ENCODE data around the gene SMARCA1.
"Not testable (repeated sequence)": the region's sequence is repeated elsewhere in the genome, so short reads cannot be mapped to it uniquely, and the experiment has no call there.

Gene SMARCA1

GRCh38 chrX:129523079-129523911, at the start of gene SMARCA1:
SMARCA1 (minus strand) TSS chrX:129523490; CDS start chrX:129523370, 120 bp downstream.
- DNase-seq, result peak; percentile 71

DNA sequence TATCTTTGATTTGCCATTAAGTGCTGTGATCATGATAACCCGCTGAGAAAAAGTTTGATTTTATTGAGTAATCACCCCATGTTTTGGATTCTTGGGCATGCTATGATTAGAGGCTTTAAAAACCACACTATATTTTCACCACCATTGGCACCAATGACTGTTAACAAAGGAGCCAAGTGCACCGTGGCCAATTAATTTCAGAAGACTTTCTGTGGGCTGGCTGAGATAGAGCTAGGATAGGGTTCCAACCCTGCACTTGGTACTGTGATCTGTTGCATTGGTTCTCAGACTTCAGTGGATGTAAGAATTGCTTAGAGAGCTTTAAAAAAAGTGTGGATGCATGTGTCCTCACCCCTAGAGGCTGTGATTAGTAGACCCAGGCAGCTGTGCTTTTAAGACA, 49.1 kb upstream of the SMARCA1 start:
- DNase-seq, result no peak

GRCh38 chrX:129568349-129568748, 45.1 kb upstream of the SMARCA1 start:
- DNase-seq, result no peak

GRCh38 chrX:129566073-129566472, 42.8 kb upstream of the SMARCA1 start:
- no peak for DNase-seq

GRCh38 chrX:129565046-129565650, 41.9 kb upstream of the SMARCA1 start:
- peak; percentile 13 for DNase-seq

- not testable (repeated sequence) for DNase-seq
Observed at GRCh38 chrX:129564345-129564744, 41.1 kb upstream of the SMARCA1 start.

- DNase-seq, result no peak
Observed at GRCh38 chrX:129561453-129561852, 38.2 kb upstream of the SMARCA1 start.

DNA sequence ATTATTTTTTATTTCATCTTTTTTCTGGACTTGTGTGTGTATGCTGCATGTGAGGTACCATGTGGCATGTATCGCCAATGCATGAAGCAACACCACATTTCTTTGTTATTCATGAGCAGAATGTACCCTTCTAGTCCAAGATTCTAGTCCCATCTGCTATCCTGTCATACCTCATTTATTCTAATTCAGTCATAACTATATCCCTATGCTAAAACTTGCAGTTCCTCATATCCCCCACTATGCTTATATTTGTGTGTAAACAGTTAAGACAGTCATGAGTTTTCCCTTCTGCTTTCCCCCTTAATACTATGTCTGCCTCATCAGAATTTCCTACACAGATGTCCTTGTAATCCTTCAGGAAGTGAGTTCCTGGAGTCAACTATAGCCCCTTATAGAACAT, 36.5 kb upstream of the SMARCA1 start:
- DNase-seq, result no peak

- no peak for DNase-seq
Observed at GRCh38 chrX:129557844-129558480, 34.7 kb upstream of the SMARCA1 start.

DNA sequence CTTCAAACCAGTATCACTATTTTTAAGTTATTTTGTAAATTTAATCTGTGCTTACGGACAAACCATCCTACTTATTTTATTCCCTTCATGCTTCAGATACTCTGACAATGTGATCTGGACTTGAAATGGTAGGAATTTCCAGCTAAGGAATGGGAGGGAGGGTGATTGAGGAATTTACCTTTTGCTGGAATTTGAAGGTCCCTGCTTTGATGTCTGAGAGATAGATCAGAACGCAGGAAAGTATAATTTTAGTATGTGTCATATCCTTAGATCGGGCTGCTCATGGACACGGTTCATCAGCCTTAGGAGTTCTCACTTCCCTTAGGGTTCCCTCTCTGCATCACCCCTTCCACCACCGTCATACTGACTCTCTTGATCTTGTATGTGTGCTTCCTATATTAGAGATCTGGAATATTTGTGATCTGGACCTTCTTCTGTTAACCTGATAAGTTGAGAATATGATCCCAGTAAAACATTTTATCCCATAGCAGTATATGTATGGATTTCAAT, 33.6 kb upstream of the SMARCA1 start:
- no peak for DNase-seq

DNA sequence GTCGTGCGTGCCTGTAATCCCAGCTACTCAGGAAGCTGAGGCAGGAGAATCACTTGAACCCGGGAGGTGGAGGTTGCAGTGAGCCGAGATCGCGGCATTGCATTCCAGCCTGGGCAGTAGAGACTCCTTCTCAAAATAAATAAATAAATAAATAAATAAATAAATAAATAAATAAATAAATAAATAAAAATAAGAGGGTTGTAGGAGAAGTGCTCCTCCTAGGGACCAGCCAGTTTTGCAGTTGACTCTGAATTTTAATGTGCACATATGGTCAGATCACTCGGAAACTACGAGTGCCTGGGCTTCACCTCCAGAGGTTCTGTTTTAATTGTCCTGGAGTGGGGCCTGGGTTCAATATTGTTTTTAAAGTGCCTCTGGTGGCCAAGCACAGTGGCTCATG, 31.5 kb upstream of the SMARCA1 start:
- DNase-seq, result not testable (repeated sequence)

DNA sequence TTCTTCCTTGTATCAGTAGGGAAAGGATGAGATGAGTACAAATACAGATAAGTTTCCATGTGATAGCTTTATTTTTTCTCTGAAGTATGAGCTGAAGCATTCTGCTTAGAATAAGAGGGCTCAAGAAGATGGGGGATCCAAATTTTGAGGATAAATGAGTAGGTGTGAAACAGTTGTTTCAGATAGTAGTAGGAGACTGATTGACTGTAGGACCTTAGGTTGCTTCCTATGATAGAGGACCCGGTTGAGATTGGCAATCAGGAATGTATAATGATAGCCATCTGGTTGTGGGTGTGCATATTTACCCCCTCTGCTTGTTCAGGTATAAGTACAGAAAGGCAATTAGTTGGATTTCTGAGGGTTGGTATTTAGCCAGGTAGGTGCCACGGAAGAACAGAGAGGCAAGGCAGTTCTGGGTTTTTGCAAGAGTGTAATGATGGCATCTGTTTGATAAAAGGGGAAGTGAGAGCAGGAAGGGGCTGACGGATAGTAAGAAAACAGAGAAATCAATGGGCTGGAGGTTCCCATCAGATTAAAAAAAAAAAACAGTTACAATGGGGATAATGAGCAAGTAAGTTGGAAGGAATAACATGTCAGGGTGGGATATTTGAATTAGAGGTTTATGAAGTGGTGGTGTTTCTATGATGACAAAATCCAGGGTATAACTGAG, 30.5 kb upstream of the SMARCA1 start:
- DNase-seq, result no peak

DNA sequence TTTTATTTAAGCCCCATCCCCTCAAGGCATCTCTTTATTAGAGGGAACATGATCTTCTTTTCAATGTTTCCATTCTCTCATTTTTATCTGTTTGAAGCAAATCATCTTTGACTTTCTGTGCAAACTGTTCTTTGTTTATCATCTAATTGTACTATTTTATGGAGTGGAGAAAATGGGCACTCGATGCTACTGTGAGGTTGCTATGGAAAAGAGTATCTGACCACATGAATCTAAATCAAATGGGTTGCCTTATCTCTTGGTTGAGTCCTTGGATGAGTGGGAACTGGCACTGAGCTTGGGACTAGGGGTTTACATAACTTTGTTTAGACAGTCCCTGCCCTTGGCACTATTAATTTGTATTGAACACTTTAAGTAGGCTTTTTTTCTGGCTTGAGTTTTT, 25.8 kb upstream of the SMARCA1 start:
- no peak for DNase-seq

DNA sequence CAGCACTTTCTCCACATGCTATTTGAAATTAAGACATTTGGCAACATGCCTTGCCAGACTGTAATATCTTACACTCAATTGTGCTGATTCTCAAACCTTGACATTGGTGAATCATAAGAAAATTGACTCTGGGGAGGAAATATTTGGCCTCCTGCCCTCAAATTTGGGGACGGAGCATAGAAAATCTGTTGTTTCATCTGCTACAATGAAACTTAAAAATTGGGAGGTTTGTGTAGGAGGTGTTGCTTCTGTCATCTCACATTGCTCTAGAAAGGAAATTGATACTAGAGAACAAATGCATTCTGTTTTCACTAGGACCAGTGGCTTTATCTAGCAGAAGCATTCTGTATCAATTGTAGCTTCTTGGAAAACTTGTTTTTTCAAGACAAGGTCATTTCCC, 22.1 kb upstream of the SMARCA1 start:
- DNase-seq, result no peak

DNA sequence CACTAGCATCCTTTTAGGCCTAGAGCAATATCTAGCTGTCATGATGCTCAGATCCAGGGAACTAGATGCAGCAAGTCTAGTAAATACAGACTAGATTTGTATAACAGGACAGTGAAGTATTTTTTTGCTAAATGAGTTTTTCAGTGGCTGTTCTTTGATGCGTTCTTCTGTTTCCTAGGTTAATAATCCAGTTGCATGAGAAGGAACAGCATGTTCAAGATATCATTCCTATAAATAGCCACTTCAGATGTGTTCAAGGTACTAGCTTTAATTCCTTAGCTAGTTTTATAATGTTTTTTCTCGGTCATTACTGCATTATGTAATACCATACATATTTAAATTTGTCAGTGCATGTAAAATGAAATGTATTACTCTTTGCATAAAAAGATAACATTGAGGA, 21.5 kb upstream of the SMARCA1 start:
- no peak for DNase-seq

DNA sequence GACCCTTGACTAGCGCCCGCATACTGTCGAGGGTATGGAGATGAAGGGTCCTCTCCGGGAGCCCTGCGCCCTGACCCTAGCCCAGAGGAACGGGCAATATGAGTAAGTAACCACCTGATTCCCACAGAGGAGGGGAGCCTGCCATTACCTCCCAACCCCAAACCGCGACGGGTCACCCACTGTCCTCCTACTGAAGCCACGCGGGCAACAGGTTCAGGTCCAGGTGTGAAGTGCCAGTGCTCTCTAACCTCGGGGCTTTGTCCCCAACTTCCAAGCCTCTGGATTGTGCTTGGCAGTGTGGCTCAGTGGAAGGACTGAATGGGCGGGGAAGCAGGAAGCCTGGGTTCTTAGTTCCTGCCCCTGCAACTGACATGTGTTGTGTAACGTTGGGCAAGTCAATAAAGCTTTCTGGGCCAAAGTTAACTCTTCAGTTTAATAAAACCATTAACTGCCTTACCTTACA, 17.5 kb upstream of the SMARCA1 start:
- no peak for DNase-seq

GRCh38 chrX:129540068-129540653, 16.9 kb upstream of the SMARCA1 start, which contains the start of gene OCRL:
OCRL (plus strand) TSS chrX:129540259; CDS start chrX:129540440, 181 bp downstream.
- DNase-seq, result peak; percentile 58

DNA sequence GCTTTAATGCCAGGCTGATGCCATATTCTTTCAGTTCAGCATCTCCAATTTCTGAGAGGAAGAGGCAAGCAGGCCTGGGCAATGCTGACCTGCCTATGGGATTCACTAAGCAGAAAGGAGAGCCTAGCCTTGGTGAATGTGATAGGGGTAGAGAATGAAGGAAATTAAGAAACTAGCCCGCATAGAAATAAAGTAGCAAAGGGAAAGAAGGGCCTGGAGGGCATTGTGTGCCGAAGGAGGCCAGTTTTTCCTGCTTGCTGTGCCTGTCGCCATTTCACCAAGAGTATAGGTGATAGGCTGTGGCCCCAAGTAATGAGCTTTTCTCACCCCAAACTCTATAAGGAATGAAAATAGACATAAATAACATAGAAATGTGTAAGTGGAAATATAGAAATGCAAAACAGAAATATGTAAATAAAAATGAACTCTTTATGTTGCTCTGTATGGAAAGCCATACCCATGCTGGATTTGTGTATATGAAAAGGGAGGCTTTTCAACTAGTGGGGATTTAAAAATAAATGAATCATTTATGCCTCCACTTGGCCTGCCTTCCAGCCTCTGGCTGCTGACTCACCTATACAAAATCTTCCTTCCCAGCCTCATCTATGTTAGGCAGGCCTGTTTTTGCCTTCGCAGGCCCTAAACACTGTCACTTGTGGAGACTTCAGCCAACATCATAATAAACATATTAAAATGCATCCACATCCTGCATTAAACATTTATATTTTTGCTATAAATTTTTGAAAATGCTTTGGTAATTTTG, 11.7 kb upstream of the SMARCA1 start:
- peak; percentile 31 for DNase-seq

GRCh38 chrX:129531132-129531531, 7.8 kb upstream of the SMARCA1 start:
- DNase-seq, result no peak

GRCh38 chrX:129530410-129530809, 7.1 kb upstream of the SMARCA1 start:
- no peak for DNase-seq

- peak; percentile 66 for DNase-seq
Observed at GRCh38 chrX:129529685-129530281, 6.5 kb upstream of the SMARCA1 start.

Data from fibroblast of skin of right quadriceps (primary cell).